HG02623 (cell line): ENCODE data around the gene GOLGA6L22.
"Not testable (repeated sequence)": the region's sequence is repeated elsewhere in the genome, so short reads cannot be mapped to it uniquely, and the experiment has no call there.

Experiments
- ATAC-seq: cut with Tn5 transposase; IDR thresholded peaks from one replicate; pipeline ENCODE4 v1.9.1; 2021; ENCODE audit warnings: moderate library complexity; ENCODE audit not compliant: unreplicated experiment

Gene GOLGA6L22, protein sequence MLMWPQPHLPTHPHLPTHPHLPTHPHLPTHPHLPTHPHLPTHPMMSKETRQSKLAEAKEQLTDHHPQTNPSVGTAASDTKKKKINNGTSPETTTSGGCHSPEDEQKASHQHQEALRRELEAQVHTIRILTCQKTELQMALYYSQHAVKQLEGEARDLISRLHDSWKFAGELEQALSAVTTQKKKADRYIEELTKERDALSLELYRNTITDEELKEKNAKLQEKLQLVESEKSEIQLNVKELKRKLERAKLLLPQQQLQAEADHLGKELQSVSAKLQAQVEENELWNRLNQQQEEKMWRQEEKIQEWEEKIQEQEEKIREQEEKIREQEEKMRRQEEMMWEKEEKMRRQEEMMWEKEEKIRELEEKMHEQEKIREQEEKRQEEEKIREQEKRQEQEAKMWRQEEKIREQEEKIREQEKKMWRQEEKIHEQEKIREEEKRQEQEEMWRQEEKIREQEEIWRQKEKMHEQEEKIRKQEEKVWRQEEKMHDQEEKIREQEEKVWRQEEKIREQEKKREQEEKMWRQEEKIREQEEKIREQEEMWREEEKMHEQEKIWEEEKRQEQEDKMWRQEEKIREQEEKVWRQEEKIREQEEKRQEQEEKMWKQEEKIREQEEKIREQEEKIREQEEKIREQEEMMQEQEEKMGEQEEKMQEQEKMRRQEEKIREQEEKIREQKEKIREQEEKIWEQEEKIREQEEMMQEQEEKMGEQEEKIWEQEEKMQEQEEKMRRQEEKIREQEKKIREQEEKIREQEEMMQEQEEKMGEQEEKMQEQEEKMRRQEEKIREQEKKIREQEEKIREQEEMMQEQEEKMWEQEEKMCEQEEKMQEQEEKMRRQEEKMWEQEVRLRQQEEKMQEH

DNA sequence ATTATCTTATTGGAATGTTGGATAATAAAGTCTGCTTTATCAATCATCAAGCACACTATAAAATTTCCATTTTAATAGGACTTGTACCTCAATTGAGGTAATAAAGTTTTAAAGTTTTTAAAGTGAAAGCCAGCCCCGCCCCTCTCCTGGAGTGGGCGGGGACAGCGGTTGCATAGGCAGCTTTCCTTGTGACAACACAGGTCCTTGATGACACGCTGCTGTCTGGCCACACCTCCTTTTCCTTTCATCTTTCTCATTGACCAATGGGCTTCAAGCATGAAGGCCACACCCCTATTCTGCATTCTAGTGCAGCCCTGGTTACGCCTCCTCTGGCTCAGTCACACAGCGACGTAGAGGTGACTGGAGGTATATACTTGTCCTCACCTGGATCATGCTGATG, at the start of gene GOLGA6L22:
Gene GOLGA6L22 (plus strand): TSS at position 301 of the 400 bp plus-strand sequence. CDS start 91 bp downstream, at position 392.
- not testable (repeated sequence) for ATAC-seq

DNA sequence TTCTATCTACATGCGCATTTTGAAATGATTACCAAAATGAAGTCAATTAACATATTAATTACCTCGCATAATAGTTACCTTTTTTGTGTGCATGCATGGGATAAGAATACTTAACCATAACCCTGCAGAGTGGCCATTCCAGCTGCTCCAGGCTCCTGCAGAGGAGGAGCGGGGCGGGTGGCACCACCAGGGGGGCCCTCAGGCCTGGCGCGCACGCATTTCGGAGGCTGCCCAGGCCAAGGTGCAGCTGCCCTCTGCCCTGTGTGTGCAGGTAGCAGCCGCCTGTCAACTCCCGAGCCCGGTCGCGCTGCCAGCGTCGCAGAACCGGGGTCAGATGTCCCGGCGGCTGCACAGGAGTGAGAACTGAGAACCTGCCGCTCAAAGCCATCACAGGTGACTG, 41.4 kb upstream of the GOLGA6L22 start:
- not testable (repeated sequence) for ATAC-seq

DNA sequence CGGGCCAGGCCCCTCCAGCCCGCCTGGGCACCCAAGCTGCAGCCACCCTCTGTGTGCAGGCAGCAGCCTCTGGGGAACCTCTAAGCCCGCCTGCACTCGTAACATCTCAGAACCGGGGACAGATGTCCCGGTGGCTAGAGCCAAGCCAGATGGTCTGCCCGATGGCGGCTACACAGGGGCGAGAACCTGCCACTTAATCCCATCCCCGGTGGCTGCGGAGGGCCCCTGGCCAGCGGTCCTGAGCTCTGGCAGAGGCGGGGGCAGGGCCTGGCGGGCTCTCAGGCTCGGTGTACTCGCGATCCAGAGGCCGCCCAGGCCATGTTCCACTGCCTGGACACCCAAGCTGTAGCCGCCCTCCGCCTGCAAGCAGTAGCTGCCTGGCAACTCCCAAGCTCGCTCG, 40.9 kb upstream of the GOLGA6L22 start:
- not testable (repeated sequence) for ATAC-seq

DNA sequence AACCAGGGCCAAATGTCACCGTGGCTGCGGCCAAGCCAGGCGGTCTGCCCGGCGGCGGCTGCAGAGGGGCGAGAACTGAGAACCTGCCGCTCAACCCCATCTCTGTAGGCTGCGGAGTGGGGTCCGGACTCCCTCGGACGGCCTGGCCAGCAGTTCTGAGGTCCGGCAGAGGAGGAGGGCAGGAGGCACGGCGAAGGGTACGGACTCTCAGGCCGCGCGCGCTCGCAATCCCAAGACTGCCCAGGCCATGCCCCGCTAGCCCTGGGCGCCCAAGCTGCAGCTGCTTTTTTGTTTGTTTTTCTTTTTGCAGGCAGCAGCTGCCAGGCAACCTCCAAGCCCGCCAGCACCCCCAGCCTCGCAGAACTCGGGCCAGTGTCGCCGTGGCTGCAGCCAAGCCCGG, 40.5 kb upstream of the GOLGA6L22 start:
- ATAC-seq: not testable (repeated sequence)

DNA sequence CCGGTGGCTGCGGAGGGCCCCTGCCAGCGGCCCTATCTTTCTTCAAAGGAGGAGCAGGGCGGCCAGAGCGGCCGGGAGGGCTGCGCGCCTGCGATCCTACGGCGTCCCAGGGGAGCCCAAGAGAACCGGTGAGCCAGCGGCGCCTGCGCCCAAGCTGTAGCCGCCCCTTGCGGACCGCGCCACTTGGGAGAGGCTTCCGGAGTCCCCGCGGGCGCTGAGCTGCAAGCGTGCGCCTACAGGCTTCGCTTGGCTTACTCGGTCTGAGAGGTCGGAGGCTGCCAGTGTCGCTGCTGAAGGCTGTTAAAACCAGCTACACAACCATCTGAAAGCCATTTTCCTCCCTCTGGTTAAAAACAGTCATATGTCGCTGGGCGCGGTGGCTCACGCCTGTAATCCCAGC, 40.0 kb upstream of the GOLGA6L22 start:
- not testable (repeated sequence) for ATAC-seq

DNA sequence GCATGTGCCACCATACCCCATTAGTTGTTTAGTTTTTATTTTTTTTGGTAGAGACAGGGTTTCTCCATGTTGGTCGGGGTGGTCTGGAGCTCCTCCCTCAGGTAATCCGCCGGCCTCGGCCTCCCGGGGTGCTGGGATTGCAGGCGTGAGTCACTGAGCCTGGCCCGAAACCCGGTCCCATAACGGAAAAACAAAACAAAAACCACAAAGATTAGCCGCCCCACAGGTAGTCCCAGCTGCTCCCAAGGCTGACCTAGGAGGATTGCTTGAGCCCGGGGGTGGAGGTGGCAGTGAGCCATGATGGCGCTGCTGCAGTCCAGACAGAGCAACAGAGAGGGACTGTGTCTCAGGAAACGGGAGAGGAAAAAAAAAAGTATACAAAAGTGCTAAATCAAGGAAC, 38.4 kb upstream of the GOLGA6L22 start:
- ATAC-seq: not testable (repeated sequence)

DNA sequence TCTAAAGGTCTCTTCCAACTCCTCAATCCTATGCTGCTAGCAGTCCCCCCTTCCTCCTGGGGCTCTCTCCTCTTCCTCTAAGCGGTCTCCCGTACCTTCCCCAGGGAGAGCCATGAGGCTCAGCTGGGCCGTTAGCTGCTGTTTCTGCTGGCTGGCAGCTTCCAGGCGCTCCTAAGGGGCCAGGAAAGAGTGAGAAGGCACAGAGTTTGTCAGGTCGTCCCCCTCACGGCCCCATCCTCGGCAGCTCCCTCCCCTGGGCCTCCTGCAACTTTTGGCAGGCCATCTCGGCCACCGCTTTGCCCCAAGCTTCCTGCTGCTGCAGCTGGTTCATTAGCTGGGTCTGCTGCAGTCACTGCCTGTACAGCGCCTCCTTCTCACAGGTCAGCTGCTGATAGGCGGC, 29.3 kb upstream of the GOLGA6L22 start:
- ATAC-seq: not testable (repeated sequence)

DNA sequence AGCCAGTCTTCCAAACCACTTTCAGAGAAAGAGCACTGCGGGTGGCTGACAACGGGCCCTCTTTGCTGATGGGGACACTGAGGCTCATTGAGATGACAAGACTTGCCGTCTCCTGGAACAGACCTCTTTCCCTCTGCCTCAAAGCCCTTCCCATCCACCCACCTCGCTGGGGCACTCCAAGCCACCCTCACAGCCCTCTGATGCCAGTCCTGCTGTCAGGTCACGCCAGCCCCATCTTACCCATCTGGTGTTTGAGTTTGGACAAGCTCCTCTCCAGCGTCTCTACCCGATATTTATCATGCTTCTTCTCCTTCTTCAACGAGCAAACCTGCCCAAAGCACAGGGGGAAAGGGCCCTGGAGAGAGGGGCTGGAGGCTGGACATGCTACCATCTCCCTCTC, 27.0 kb upstream of the GOLGA6L22 start:
- not testable (repeated sequence) for ATAC-seq

DNA sequence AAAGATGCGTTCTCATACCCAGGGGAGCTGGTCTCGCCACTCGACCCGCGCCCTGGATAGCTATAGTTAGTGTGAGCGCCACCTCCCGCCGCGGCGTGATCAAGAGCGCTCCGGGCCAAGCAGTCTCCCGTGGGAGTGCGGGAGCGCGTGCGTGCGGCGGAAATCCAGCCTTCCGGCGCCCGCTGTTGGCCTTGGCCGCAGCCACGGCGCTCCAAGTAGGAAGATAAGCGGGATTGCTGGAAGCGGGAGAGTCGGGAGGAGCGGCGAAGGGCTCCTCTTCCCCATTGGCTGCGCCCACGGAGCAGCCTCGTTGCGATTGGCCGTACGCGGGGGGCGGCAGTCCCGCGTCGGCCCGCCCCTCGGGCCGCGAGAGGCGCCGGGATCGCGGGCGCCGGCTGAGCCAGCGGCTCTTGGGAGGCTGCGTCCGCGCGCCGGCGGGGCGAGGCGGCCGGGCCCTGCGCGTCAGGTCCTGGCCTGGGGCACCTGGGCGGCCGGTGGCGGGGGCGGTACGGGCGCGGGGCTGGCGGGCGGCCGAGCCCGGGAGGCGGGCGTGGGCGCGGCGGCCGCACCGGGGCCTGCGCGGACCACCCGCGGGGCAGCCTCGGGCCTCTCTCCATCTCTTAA, 35.9 kb downstream of the GOLGA6L22 start:
- not testable (repeated sequence) for ATAC-seq

DNA sequence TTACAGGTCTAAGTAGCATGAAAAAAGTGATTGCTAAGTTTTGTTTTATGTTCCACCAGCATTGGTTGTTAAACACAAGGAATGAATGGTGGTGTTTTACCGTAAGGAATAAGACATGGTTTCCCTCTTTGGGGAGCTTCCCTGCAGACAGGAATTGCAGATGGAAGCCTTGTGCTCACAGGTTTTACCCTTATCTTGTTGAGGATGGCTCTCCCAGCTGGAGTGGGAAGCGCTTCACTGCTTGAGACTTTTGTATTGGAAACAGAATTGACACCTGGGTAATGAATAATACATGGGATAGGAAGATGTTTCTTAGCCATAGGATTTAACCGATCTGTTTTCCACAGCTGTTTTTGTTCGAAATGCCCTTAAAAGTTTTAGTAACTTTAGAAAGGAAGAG, 38.5 kb downstream of the GOLGA6L22 start:
- ATAC-seq: not testable (repeated sequence)

DNA sequence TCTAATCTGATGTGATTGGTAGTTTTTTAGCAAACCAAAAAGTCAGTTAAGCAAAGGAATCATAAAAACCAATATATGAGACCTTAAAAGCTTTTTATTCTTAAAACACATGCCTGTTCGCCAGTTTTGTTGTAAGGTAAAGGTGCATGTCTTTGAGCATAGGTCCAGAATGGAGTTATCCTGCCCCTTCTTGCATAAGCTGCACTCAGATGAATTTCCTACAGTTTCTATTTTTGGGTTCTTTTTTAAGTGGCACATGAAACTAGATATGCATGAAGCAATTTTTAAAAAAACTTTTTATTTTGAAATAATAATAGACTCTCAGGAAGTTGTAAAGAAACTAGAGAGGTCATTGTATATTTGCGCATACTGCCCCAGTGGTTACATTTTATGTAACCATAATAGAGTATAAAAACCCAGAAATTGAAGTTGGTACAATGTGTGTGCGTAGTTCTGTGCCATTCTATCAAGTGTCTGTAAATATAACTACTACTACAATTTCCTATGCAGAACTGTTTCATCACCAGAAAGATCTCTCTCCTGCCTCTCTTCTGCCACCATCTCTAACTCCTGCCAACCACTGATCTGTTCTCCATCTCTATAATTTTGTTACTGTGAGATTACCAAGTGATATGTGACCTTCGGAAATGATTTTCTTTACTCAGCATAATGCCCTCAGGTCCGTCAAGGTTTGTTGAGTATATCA, 39.7 kb downstream of the GOLGA6L22 start:
- not testable (repeated sequence) for ATAC-seq

DNA sequence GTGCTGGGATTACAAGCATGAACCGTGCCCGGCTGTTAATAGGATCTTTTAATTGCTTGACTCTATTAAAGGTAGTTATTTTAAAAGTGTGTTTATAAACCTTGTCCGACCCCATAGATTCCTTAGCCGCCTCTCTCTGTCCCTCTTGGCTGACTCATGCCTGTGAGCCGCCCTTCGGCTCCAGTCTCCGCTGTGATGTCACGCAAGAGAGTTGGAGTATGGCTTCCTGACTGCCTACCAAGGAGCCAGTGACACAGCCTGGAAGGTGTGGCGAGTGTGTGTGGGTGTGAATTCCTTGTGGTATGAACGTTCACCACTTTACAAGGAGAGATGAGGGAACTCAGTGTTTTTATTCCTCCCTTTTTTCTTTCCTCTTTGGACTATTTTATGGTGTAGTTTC, 43.6 kb downstream of the GOLGA6L22 start:
- not testable (repeated sequence) for ATAC-seq

DNA sequence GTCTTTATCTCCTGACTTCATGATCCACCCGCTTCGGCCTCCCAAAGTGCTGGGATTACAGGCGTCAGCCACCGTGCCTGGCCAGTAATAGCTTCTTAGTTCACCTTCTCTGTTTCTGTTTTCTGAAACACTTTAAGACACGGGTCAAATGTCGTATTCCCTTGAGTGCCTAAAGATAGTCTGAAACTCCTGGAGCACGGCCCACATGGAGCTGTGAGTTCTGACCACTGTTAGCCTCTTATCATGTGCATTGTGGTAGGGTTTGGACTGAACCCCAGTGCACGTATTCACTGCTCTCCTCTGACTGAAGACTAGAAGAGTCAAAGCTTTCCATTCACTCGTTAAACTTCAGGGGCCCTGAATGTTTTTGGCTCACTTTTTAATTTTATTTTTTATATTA, 48.3 kb downstream of the GOLGA6L22 start:
- ATAC-seq: not testable (repeated sequence)

DNA sequence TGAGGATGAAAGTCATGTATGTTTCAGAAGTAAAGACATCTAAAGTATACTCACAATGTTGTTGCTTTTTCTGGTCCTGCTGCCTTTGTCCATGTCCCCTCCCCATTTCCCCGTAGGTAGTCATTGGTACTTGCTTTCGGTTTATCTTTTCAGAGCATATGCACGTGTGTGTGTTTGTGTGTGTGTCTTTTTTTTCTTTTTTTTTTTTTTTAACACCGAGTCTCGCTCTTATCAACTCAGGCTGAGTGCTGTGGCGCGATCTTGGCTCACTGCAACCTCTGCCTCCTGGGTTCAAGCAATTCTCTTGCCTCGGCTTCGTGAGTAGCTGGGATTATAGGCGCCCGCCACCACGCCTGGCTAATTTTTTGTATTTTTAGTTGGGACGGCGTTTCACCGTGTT, 57.4 kb downstream of the GOLGA6L22 start:
- ATAC-seq: not testable (repeated sequence)
